Activated naive CD4-positive, alpha-beta T cell treated with Interleukin-2 at 50 U/mL for 16 hours (primary cell): ENCODE data around the gene HSPA4.
"Not testable (repeated sequence)": the region's sequence is repeated elsewhere in the genome, so short reads cannot be mapped to it uniquely, and the experiment has no call there.

Experiments used
- DNase-seq: peaks from one replicate; pipeline ENCODE4 v3.0.0-alpha.2; 2020

HSPA4 gene

DNA sequence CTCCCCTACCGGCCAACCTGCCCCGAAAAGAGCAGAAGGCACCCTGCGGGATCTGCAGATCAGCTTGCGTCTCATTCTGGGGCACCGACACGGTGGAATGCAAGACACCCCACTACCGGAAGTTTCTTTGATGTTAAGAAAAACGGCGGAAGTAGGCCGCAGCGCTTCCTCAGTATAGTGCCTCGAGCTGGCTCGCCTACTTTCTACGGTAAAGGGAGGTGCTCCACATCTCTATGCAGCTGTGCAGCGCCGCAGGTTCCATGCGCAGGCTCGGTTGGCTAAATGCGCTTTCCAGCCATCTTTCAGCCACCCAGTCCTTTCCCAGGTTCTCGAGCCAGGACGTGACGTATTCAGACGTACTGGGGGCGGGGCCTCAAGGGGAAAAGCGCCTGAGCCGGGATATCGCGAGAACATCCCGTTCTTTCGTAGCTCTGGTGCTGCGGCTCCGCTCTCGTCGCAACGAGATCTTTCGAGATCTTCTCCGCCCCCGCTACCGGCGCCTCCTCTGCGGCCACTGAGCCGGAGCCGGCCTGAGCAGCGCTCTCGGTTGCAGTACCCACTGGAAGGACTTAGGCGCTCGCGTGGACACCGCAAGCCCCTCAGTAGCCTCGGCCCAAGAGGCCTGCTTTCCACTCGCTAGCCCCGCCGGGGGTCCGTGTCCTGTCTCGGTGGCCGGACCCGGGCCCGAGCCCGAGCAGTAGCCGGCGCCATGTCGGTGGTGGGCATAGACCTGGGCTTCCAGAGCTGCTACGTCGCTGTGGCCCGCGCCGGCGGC is at the start of gene HSPA4:
TSS of gene HSPA4 (plus strand) at position 472 of the 775 bp plus-strand sequence. CDS start at position 710, 238 bp downstream.
- peak; percentile 97 for DNase-seq

DNA sequence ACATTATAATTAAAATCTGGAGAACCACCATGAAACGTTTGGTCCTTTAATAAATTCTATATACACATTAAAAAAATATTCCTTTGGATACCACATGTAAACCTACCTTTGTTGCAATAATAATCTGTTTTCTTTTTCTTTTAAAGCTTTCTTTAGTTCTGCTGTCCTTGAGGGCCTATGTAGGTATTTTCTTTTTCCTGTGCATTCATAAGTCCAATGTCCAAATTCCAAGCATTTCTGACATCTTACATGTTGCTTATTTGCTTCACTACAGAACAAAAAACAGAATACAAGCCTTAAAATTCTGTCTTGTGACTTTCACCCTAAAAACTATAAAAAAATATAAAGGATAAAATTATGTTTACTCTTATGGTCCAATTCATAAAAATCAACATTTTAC is 45.2 kb upstream of the HSPA4 start:
- DNase-seq = no peak

DNA sequence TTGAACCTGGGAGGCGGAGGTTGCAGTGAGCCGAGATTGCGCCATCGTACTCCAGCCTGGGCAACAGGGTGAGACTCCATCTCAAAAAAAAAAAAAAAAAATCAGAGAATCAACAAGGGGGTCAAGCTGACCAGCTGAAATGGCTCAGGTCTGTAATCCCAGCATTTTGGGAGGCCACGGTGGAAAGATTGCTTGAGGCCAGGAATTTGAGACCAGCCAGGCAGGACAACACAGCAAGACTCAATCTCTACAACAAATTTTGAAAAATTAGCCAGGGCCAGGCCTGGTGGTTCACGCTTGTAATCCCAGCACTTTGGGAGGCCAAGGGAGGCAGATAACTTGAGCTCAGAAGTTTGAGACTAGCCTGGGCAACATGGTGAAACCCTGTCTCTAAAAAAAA is 43.4 kb upstream of the HSPA4 start:
- DNase-seq = not testable (repeated sequence)

DNA sequence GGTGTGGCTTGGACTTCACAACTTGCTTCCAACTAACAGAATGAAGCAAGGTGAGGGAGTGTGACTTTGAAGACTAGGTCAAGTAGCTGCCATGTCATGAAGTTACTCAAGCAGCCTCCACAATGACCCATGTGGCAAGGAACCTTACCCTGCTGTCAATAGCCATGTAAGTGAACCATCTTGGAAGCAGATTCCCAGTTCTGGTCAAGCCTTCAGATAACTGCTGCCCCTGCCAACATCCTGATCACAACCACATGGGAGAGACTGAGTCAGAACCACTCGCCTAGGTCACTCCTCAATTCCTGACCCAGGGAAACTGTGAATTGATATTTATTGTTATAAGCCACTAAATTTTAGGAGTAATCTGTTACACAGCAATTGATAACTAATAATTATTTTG is 36.3 kb upstream of the HSPA4 start:
- DNase-seq = no peak

DNA sequence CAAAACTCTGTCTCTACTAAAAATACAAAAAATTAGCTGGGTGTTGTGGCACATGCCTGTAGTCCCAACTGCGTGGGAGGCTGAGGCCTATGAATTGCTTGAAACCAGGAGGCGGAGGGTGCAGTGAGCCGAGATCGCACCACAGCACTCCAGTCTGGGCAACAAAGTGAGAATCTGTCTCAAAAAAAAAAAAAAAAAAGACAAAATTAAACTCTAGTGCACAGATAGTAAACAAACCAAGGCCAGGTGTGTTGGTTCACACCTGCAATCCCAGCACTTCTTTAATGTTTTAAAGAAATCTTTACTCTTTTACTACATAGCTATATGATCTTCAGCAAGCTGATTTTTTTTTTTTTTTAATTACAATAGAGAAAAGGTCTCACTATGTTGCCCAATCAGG is 33.8 kb upstream of the HSPA4 start:
- no peak for DNase-seq

DNA sequence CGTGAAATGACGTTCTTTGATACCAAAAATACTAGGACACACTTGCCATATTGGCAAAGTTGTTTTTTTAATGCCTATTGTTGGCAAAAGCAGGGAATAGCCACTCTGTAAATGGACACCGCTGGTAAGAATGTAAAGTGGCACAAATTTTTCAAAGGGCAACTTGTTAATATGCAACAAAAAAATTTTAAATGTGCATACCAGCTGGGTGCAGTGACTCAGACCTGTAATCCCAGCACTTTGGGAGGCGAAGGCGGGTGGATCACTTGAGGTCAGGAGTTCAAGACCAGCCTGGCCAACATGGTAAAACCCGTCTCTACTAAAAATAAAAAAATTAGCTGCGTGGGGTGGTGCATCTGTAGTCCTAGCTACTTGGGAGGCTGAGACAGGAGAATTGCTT is 32.3 kb upstream of the HSPA4 start:
- DNase-seq = not testable (repeated sequence)

DNA sequence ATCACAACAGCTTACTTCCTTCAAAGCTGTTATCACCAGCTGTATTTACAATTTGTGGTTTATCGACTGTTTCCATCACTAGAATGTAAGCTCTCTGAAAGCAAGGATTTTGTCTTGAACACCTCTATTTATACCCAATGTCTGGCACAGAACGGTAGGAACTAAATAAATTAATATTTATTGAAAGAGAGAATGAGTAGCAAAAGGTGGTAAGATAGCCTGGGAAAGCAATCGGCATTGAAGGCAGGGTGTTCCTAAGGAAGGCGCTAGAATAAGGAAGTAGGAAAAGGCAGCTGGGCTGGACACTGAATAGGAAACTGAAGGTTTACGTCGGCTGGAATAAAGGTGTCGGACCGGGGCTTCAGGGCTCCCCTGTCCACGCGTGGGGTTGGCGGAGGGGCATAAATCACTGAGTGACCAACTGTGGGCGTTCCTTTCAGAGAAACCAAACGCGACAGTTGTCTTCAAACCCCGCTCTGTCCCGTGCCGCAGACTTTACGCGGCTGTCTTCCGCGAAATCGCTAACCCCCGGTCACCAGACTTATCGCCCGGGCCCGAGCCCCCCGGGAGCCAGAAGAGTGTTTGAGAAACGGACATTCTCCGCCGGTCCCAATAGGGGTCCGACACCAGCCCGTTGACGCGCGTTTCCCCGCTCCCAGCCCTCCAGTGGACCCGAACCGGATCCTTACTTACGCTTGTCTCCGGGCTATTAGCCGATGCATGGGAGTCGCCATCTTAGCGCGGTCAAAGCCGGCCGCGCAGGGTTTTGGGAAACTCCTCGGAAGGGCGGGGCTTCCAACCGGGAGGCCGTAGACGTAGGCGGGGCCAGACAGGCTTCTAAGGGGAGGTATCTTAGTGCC is 25.8 kb upstream of the HSPA4 start, which contains the start of gene ZCCHC10:
TSS of gene ZCCHC10 (minus strand) at position 746 of the 860 bp plus-strand sequence. CDS start at position 734, 12 bp downstream.
- DNase-seq = peak; percentile 93

DNA sequence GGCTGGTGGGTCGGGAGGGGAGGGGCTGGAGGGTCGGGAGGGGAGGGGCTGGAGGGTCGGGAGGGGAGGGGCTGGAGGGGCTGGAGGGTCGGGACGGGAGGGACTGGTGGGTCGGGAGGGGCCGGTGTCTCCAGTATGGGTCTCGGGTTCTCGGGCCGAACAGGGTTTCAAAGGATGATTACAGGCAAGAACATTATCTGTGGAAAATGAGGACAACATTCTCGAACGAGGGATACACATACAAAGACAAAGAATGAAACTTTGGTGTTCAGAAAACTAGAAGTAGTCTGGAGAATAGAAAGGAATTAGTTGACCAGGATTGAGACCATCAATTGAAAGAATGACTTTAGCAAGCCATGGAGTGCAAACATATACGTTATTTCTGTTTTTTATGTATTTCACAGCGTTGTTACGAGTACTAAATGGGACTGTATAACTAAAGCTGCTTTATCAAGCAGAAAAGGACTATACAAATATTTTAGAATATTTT is 25.1 kb upstream of the HSPA4 start:
- DNase-seq = no peak

DNA sequence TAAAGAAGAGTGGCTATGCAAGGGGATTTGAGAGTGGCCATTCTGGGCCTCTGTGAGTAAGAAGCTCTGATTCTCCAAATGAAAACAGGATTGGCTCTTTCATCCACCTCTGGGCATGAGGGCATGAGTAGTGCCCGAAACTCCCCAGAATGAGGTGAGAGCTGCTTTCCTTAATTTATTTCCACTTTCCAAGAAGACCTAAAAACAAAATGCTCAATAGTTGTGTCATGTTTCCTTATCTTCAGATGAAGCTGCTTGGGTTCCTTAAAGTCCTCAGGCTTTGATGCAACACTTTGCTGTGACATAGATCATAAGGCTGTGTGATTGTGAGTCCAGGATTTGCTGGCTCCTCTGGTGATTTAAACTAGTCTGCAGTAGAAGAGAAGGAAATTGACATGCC is 22.4 kb upstream of the HSPA4 start:
- no peak for DNase-seq

DNA sequence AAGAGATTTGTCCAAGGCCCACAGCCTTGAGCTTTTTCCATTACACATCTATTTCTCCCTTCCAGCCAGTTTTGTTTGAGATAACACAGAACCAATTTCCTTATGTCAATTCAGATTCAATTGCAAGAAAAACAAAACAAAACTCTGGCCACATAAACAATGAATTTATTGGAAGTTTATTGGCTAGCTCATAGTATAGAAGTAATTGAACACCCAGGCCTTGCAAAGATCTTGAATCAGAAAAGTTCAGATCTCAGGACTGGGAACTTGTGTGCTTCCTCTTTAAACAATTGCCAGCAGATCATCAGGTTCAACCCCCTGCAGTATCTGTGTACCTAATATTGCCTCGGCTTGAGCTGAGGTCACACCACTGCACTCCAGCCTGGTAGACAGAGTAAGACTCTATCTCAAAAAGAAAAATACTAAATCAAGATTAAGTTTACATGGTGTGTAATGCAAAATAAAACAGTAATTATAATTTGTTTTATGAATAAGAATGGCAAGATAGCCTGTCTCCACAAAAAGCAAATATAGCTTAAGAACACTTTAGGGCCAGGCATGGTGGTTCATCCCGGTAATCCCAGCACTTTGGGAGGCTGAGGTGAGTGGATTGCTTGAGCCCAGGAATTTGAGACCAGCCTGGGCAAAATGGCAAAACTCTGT is 21.3 kb upstream of the HSPA4 start:
- no peak for DNase-seq

DNA sequence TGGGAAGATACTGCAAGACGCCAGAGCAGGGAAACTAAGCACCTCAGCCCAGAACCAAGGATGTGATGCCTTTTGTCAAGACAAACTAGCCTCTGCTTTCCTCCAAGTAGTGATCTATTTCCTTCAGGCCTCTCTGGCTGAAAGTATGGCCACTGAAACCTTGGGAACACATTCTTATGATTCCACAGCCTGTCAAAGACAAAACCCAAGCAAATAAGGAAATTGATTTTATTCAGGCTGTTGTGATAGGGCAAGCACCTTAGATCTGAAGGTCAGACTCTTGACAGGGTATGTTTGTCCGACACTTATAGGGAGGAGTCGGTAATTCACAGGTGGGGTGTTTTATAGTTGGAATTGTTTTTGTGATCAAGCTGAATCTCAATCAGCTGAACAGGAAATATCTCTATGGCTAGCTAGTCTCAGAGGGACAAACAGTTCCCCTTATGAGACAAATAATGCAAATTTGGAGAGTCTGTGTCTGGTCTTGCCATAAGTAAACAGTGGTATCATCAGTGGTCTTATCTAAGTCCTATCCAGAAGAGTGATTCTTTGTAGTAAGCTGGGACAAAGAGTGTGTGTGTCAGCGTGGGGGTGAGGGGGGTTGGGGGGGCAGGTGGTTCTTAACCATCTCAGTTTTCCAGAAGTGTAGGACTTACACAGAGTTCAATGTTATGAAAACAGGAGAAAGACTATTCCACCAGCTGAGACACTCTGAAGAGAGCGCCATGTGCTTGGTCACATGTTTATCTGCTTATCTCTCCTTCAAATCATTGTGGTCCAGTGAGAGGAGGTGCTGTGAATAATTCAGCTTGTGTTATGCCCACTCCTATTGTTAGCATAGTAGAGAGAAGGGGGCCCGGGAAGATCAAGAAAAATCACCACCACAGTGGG is 18.7 kb upstream of the HSPA4 start:
- no peak for DNase-seq

DNA sequence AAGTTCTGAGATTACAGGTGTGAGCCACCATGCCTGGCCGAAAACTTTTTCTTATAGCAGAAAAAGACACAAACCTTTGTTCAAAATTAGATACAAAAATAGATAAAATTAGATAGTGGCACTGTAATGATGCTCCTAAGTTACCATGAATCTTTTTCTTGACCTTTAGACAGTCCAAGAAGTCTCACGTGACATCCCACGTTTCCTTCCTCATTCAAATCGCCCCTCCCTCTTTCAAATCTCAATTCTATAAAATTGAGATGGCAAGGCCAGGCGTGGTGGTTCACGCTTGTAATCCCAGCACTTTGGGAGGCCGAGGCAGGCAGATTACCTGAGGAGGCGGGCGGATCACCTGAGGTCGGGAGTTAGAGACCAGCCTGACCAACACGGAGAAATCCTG is 17.7 kb upstream of the HSPA4 start:
- no peak for DNase-seq

DNA sequence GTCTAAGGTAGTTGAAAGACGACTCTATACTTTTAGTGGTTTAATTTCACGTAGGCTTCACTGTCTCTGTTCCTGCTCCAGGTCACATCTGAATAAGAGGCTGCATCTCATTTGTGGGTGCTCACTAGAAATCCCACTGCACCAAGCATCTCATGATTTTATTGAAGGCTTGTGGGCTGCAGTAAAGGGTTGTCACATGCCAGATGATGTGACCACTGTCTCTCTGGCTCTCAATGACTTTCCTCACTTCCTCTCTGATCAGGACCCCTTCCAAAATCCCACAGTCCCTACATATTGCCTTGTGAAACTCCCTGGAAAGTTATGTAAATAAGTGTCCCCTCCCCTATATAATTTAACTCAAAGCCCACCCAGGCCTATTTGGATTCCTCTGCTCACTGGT is 16.6 kb upstream of the HSPA4 start:
- no peak for DNase-seq

DNA sequence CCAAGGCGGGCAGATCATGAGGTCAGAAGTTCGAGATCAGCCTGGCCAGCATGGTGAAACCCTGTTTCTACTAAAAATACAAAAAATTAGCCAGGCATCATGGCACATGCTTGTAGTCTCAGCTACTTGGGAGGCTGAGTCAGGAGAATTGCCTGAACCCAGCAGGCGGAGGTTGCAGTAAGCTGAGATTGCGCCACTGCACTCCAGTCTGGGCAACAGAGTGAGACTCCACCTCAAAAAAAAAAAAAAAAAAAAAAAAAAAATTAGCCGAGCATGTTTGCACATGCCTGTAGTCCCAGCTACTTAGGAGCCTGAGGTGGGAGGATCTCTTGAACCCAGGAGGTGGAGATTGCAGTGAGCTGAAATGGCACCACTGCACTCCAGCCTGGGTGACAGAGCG is 15.1 kb upstream of the HSPA4 start:
- DNase-seq = not testable (repeated sequence)

DNA sequence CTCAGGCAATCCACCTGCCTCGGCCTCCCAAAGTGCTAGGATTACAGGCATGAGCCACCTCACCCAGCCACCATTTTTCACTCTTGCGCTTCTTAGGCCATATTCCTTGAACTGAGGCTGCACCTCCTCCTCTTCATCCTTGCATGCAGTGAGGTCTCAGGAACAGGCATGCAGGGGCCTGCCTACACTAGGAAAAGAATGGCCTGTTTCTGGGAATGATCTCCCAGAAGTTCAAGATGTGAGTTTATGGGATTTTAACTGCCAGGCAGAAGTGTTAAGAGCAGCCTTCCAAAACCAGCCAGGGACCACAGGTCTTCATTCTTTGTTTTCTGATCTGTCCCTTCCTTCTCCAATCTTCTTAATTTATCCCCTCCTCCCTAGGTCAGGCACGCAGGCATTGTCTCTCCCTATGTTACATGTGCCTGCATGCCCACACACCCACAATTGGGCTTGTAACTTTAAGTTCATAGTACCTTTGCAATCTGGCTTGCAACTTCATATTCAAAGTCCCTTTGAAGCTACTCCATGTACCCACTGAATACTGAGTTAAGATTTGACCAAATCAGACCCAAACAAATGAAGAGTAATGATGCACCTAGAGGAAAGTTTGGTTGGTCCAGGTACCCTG is 10.5 kb upstream of the HSPA4 start:
- DNase-seq = no peak

DNA sequence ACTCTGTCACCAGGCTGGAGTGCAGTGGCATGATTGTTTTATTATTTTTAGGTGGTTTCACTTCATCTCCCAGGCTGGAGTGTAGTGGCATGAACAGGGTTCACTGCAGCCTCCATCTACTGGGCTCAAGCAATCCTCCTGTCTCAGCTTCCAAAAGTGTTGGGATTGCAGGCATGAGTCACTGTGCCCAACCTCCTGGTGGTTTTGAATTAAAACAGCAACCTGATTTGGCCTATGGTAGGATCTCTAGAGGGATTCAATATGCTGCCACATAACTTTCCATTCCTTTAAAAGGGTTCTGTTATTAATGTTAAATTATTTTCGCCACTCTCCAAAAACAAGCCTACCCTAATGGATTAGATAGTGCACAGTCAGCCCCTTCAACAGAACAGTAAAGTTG is 9.9 kb upstream of the HSPA4 start:
- no peak for DNase-seq

DNA sequence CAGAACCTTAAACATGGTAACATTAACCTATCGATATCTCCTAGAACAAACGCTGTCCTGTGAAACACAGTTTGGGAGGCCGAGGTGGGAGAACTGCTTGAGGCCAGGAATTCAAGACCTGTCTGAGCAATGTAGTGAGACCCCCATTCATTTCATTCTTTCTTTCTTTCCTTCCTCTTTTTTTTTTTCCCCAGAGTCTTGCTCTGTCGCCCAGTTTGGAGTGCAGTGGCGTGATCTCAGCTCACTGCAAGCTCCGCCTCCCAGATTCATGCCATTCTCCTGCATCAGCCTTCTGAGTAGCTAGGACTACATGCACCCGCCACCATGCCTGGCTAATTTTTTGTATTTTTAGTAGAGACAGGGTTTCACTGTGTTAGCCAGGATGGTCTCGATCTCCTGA is 5.3 kb upstream of the HSPA4 start:
- not testable (repeated sequence) for DNase-seq

DNA sequence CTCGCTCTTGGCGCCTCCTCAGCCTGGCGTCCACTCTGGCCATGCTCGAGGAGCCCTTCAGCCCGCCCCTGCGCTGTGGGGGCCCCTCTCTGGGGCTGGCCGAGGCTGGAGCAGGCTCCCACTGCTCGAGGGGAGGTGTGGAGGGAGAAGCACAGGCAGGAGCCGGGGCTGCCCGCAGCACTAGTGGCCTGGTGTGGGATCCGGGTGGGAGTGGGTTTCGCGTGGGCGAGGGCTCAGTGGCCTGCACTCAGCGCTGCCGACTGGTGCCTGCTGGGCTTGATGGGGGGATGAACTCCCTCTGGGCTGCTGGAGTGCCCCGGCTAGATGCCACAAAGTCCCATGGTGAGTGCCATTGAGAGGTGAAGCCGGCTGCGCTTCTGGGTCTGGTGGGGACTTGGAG is 4.4 kb upstream of the HSPA4 start:
- no peak for DNase-seq

DNA sequence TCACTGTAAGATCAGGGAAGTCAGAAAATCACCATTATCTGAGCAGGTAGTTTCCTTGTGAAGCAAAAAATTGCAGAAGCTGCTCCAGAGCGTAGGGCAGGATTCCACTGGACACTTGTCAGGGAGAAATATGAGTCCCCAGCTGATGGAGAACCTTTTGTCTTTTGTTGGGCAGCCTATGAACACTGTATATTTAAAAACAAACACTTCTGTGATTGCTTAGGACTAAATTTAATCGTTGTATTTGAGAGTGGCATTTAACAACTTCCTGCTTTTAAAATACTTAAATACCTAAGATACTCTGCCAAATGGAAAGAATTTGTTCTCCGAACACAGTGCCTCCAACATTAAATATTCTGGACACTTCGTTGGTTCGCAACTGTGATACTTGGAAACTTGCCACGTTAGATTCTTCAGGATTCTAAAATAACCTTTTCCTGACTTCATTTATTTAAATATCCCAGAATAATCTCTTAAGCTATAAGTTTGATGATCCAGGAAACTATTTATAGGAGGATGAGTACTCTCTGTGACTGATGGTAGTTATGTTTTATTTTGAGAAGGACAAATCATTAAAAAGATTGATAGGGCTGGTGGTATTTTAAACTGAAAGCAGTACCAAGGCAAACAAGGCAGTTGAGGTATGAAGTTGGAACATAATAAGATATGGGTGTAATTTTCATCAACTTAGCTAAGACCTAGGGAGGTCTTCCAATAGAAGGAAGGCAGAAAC is 2.7 kb upstream of the HSPA4 start:
- DNase-seq = no peak

DNA sequence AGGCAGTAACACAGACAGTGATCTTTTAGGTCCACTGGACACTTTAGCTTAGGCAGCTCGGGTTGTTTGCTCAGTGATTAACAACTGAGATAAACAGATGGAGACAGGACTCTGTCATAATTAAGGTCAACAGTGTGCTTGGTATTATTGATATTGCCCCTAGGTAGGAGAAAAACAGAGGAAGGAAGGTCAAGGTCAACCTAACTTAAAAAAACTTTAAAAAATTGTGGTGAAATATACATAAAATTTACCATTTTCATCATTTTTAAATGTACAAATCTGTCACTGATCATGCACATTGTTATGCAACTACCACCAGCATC is 2.1 kb upstream of the HSPA4 start:
- no peak for DNase-seq

DNA sequence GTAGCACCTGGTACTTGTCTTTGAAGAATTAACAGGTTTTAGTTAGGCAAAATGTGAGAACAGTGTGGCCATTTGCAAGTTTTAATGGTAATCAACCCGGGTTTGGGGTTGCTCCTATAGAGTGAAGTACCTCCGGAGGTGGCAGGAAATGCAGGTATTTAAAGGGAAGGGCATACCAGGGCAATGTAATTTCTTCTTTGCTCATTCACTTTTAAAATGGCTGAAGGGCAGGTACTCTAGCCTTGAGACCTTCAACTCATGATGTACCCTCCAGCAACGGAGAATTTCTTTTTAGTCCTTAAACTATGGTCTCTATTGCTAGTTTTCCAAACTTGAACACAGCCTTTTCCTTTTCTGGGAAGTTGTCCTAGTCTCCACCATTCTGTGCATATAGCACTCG is 1.3 kb upstream of the HSPA4 start:
- DNase-seq = no peak
